GM23338 (cell line): Measurements from ENCODE around the gene CXXC1. TPM values are rescaled to one million over a fixed set of nuclear protein-coding genes. Genes with fewer than 3 reads are reported as not detected.

Source experiments
- ATAC-seq: fragments of 200-7000 bp; cut with Tn5 transposase; 3 replicates; pipeline ENCODE4 v1.9.1; 2020
- DNase-seq: peaks from one replicate; pipeline ENCODE4 v3.0.0-alpha.2; 2015; ENCODE audit warnings: low spot score
- H2AFZ ChIP-seq: fragments of 200-600 bp; sonication (generic); 2 replicates; pipeline ENCODE4 v1.8.0; 2016; ENCODE audit warnings: antibody characterized with exemption, mild to moderate bottlenecking, moderate library complexity
- H3F3A ChIP-seq: fragments of 200-600 bp; sonication (generic); replicated peaks from 2 replicates; pipeline ENCODE4 v1.8.0; 2017; ENCODE audit warnings: antibody characterized with exemption, mixed run types, low read depth
- H3K27ac ChIP-seq: fragments of 200-600 bp; sonication (generic); 2 replicates; pipeline ENCODE4 v1.6.1; 2016; ENCODE audit warnings: low read depth
- H3K27me3 ChIP-seq: fragments of 200-600 bp; sonication (generic); 2 replicates; pipeline ENCODE4 v1.8.0; 2016; ENCODE audit warnings: mild to moderate bottlenecking, mixed run types, moderate library complexity; ENCODE audit not compliant: insufficient read depth
- H3K36me3 ChIP-seq: fragments of 200-600 bp; sonication (generic); 2 replicates; pipeline ENCODE4 v1.8.0; 2016; ENCODE audit warnings: mild to moderate bottlenecking; ENCODE audit not compliant: insufficient read depth
- H3K4me1 ChIP-seq: fragments of 200-600 bp; sonication (generic); 2 replicates; pipeline ENCODE4 v1.8.0; 2016; ENCODE audit warnings: mild to moderate bottlenecking, moderate library complexity; ENCODE audit not compliant: insufficient read depth
- H3K4me2 ChIP-seq: fragments of 200-600 bp; sonication (generic); 2 replicates; pipeline ENCODE4 v1.7.1; 2017; ENCODE audit warnings: mixed run types
- H3K4me3 ChIP-seq: fragments of 200-600 bp; sonication (generic); 2 replicates; pipeline ENCODE4 v1.6.1; 2016; ENCODE audit warnings: mixed run types
- H3K79me2 ChIP-seq: fragments of 200-600 bp; sonication (generic); replicated peaks from 2 replicates; pipeline ENCODE4 v1.8.0; 2017; ENCODE audit warnings: mild to moderate bottlenecking; ENCODE audit not compliant: insufficient read depth
- H3K9me2 ChIP-seq: fragments of 200-600 bp; sonication (generic); 2 replicates; pipeline ENCODE4 v1.8.0; 2017; ENCODE audit not compliant: insufficient read depth
- H4K20me1 ChIP-seq: fragments of 200-600 bp; sonication (generic); replicated peaks from 2 replicates; pipeline ENCODE4 v1.8.0; 2017; ENCODE audit warnings: mild to moderate bottlenecking; ENCODE audit not compliant: insufficient read depth
- H3K27ac Mint-ChIP-seq: 2 replicates; pipeline ENCODE4 v1.8.0; 2020; ENCODE audit warnings: inconsistent platforms, mild to moderate bottlenecking, moderate library complexity, mixed read lengths
- H3K27me3 Mint-ChIP-seq: 3 replicates; pipeline ENCODE4 v1.8.0; 2022; ENCODE audit warnings: low read depth, mild to moderate bottlenecking, moderate library complexity, mixed read lengths, inconsistent platforms; ENCODE audit not compliant: insufficient read depth, poor library complexity
- H3K36me3 Mint-ChIP-seq: 3 replicates; pipeline ENCODE4 v1.8.0; 2021; ENCODE audit warnings: low read depth, mild to moderate bottlenecking, inconsistent platforms, moderate library complexity, mixed read lengths
- H3K4me1 Mint-ChIP-seq: 3 replicates; pipeline ENCODE4 v1.8.0; 2020; ENCODE audit warnings: mild to moderate bottlenecking, inconsistent platforms, mixed read lengths
- H3K4me3 Mint-ChIP-seq: 3 replicates; pipeline ENCODE4 v1.8.0; 2021; ENCODE audit warnings: moderate library complexity, mild to moderate bottlenecking, inconsistent platforms, mixed read lengths
- H3K9me3 Mint-ChIP-seq: 3 replicates; pipeline ENCODE4 v1.8.0; 2020; ENCODE audit warnings: moderate library complexity, mild to moderate bottlenecking, inconsistent platforms, mixed read lengths
- CREB1 ChIP-seq: fragments of 250-450 bp; sonication (Bioruptor Pico); IDR thresholded peaks from 2 replicates; pipeline ENCODE4 v1.5.0; 2020; ENCODE audit warnings: low read depth, mild to moderate bottlenecking, moderate library complexity
- CTCF ChIP-seq, 2 experiments: fragments of 200-600 bp in 1 of 2; sonication (generic) in 1 of 2; conservative IDR thresholded peaks; 2 replicates each; pipeline versions ENCODE4 v1.5.1 to v1.6.1; 2016 to 2017; ENCODE audit warnings: antibody characterized with exemption in 2 of 2, low read depth in 2 of 2, mild to moderate bottlenecking in 2 of 2, moderate library complexity in 1 of 2
- EZH2 ChIP-seq: fragments of 200-600 bp; sonication (generic); IDR thresholded peaks from one replicate; pipeline ENCODE4 v1.8.0; 2017; ENCODE audit warnings: antibody characterized with exemption, mild to moderate bottlenecking, low read depth; ENCODE audit not compliant: unreplicated experiment
- EZH2phosphoT487 ChIP-seq: fragments of 200-600 bp; sonication (generic); IDR thresholded peaks from one replicate; pipeline ENCODE4 v1.8.1; 2018; ENCODE audit warnings: antibody characterized with exemption; ENCODE audit not compliant: unreplicated experiment
- NANOG ChIP-seq: IDR thresholded peaks from 2 replicates; pipeline ENCODE4 v1.6.1; 2016; ENCODE audit warnings: antibody characterized with exemption, borderline replicate concordance
- POLR2AphosphoS5 ChIP-seq: IDR thresholded peaks from 2 replicates; pipeline ENCODE4 v1.6.1; 2016; ENCODE audit warnings: antibody characterized with exemption, low read depth
- STAT1 ChIP-seq: IDR thresholded peaks from one replicate; pipeline ENCODE4 v1.6.1; 2016; ENCODE audit warnings: antibody characterized with exemption; ENCODE audit not compliant: unreplicated experiment
- ZNF114 ChIP-seq: fragments of 250-450 bp; sonication (Bioruptor Pico); IDR thresholded peaks from 2 replicates; pipeline ENCODE4 v1.5.0; 2020; ENCODE audit warnings: mild to moderate bottlenecking, moderate library complexity
- ZNF331 ChIP-seq: fragments of 250-450 bp; sonication (Bioruptor Pico); IDR thresholded peaks from 2 replicates; pipeline ENCODE4 v1.5.0; 2020; ENCODE audit warnings: low read depth, mild to moderate bottlenecking, moderate library complexity
- polyA plus RNA-seq: library from polyadenylated mRNA; unstranded; fragments of >200 nt; fragmentation: Nextera tagmentation; extraction: Ambion mirVana; gene quantifications from 2 replicates; pipeline ENCODE4 v1.2.1, GENCODE V29; 2016
- total RNA-seq: library from RNA; depleted of rRNA; stranded (reverse); fragments of >200 nt; shearing (Covaris generic); gene quantifications from 2 replicates; pipeline ENCODE4 v1.2.3, GENCODE V29; 2014
- TF ChIP-seq, protein P1 (sequence below): IDR thresholded peaks from one replicate; pipeline ENCODE4 v1.6.1; 2018; ENCODE audit warnings: antibody characterized with exemption; ENCODE audit not compliant: unreplicated experiment
- TF ChIP-seq, protein P2 (sequence below): IDR thresholded peaks from 2 replicates; pipeline ENCODE4 v1.6.1; 2016; ENCODE audit warnings: antibody characterized with exemption

Gene CXXC1
- total and polyA plus RNA-seq, 2 experiments from 2014 or later, result 59.0 to 74.3 TPM

DNA sequence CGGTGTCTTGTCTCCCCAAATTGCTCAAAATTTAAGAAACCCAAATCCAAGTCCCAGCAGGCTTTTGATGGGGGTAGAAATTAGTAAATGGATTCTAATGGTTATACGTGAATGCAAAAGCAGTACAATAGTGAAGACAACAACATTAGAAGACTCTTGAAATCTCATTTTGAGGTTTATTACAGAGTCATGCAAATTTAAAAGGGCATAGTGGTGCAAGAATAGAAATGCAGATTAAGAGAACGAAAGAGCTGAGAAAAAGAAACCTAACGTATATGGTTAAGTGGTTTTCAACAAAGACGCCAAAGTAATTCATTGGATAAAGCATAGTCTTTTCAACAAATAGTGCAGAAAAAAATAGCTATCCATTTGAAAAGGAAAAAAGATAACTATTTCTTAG is 33.2 kb upstream of the CXXC1 start (continued):
- TF ChIP-seq CTCF (conservative IDR thresholded peaks at IDR 0.05; ENCODE audit: low read depth in 2 of 2), result no peak
- no peak for TF ChIP-seq ZNF331 (CRISPR knock-in tag)

- H3K27ac ChIP-seq, result no peak overlapping the region
- no peak for DNase-seq
- Mint-ChIP-seq H3K4me1 (no peaks in the 10 kb centered on the region), H3K9me3 (no peaks in the 10 kb centered on the region), H3K4me3 (no peak overlapping the region), H3K36me3 (no peaks in the 10 kb centered on the region), H3K27me3 (no peaks in the 10 kb centered on the region), H3K27ac (no peak overlapping the region)
- H3K27me3 ChIP-seq, result no peaks in the 10 kb centered on the region
- H3K4me2 ChIP-seq, result no peak overlapping the region
- no peak overlapping the region for H3K4me3 ChIP-seq
- no peaks in the 10 kb centered on the region for H3K79me2 ChIP-seq
- H3F3A ChIP-seq, result no peaks in the 10 kb centered on the region
- no peak overlapping the region for H2AFZ ChIP-seq
- TF ChIP-seq CREB1 (CRISPR knock-in tag), result peak; percentile 53; the same call in 1 of the 2 replicates
- TF ChIP-seq POLR2AphosphoS5, result no peak
- H3K36me3 ChIP-seq, result no peaks in the 10 kb centered on the region
- no peaks in the 10 kb centered on the region for H3K9me2 ChIP-seq
- H4K20me1 ChIP-seq, result no peaks in the 10 kb centered on the region
- no peak for ATAC-seq
- peaks cover 6% of the 10 kb centered on the region; the same call in 1 of the 2 replicates for H3K4me1 ChIP-seq
These were observed 27.8 kb upstream of the CXXC1 start for GRCh38 chr18:50315100-50315871.

DNA sequence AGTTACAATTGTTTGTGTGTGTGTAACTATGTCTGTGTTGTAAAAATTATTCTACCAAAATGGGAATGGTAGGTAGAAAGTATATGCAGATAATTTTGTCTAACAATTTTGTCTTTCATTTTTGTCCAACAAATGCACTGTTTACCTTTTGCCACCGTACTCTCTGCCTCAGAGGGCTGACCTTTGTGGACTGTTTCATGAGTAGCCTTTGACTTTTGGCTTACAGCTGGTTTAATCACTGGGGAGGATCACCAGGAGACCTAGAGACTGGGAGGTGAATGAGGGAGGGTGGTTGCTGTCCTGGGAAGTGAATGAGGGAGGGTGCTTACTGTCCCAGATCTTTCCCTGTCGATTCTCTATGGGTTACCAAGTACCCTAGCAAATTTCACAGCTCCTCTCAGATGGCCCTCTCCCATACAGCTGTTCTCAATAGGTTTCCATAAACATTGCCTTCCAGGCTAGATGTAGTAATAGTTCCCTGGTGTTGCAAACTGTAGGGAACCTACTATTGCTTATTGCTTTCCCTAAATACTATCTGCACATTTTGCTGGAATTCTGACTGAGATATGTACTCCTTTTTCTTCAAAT is 26.5 kb upstream of the CXXC1 start:
- H4K20me1 ChIP-seq, result no peaks in the 10 kb centered on the region
- Mint-ChIP-seq H3K27ac (no peak overlapping the region), H3K4me1 (no peaks in the 10 kb centered on the region), H3K4me3 (no peak overlapping the region), H3K36me3 (no peaks in the 10 kb centered on the region), H3K27me3 (no peaks in the 10 kb centered on the region), H3K9me3 (no peaks in the 10 kb centered on the region)
- no peaks in the 10 kb centered on the region for H3K36me3 ChIP-seq
- no peaks in the 10 kb centered on the region for H3K9me2 ChIP-seq
- ATAC-seq (no peak), DNase-seq (no peak)
- no peaks in the 10 kb centered on the region for H3K79me2 ChIP-seq
- H3K4me3 ChIP-seq, result no peak overlapping the region
- H2AFZ ChIP-seq, result no peak overlapping the region
- H3F3A ChIP-seq, result no peaks in the 10 kb centered on the region
- no peak overlapping the region for H3K4me2 ChIP-seq
- no peak overlapping the region for H3K27ac ChIP-seq
- H3K4me1 ChIP-seq, result no peaks in the 10 kb centered on the region
- H3K27me3 ChIP-seq, result peaks cover 4% of the 10 kb centered on the region; the same call in 1 of the 2 replicates
- TF ChIP-seq CTCF (conservative IDR thresholded peaks at IDR 0.05; ENCODE audit: low read depth in 2 of 2) (no peak), ZNF114 (CRISPR knock-in tag) (no peak), NANOG (no peak), EZH2phosphoT487 (no peak), CREB1 (CRISPR knock-in tag) (no peak), STAT1 (no peak), EZH2 (no peak)
- TF ChIP-seq, protein P1, sequence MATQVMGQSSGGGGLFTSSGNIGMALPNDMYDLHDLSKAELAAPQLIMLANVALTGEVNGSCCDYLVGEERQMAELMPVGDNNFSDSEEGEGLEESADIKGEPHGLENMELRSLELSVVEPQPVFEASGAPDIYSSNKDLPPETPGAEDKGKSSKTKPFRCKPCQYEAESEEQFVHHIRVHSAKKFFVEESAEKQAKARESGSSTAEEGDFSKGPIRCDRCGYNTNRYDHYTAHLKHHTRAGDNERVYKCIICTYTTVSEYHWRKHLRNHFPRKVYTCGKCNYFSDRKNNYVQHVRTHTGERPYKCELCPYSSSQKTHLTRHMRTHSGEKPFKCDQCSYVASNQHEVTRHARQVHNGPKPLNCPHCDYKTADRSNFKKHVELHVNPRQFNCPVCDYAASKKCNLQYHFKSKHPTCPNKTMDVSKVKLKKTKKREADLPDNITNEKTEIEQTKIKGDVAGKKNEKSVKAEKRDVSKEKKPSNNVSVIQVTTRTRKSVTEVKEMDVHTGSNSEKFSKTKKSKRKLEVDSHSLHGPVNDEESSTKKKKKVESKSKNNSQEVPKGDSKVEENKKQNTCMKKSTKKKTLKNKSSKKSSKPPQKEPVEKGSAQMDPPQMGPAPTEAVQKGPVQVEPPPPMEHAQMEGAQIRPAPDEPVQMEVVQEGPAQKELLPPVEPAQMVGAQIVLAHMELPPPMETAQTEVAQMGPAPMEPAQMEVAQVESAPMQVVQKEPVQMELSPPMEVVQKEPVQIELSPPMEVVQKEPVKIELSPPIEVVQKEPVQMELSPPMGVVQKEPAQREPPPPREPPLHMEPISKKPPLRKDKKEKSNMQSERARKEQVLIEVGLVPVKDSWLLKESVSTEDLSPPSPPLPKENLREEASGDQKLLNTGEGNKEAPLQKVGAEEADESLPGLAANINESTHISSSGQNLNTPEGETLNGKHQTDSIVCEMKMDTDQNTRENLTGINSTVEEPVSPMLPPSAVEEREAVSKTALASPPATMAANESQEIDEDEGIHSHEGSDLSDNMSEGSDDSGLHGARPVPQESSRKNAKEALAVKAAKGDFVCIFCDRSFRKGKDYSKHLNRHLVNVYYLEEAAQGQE, result no peak
- TF ChIP-seq, protein P2, sequence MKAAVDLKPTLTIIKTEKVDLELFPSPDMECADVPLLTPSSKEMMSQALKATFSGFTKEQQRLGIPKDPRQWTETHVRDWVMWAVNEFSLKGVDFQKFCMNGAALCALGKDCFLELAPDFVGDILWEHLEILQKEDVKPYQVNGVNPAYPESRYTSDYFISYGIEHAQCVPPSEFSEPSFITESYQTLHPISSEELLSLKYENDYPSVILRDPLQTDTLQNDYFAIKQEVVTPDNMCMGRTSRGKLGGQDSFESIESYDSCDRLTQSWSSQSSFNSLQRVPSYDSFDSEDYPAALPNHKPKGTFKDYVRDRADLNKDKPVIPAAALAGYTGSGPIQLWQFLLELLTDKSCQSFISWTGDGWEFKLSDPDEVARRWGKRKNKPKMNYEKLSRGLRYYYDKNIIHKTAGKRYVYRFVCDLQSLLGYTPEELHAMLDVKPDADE, result no peak
